Fibroblast of pulmonary artery (primary cell): ENCODE results near the gene TUT7.

ENCODE experiments used
- DNase-seq: peaks from one replicate; pipeline ENCODE4 v3.0.0-alpha.2; 2010; ENCODE audit warnings: low read depth
- H3K4me3 ChIP-seq: replicated peaks from 2 replicates; pipeline ENCODE4 v1.5.1; 2011; ENCODE audit warnings: low read depth, mild to moderate bottlenecking, control low read depth, low read length, moderate library complexity
- TF ChIP-seq, protein P1 (sequence below): IDR thresholded peaks from 2 replicates; pipeline ENCODE4 v1.5.1; 2011; ENCODE audit warnings: mild to moderate bottlenecking, control low read depth, low read length, inconsistent platforms; ENCODE audit errors: missing control alignments

The TUT7 gene

DNA sequence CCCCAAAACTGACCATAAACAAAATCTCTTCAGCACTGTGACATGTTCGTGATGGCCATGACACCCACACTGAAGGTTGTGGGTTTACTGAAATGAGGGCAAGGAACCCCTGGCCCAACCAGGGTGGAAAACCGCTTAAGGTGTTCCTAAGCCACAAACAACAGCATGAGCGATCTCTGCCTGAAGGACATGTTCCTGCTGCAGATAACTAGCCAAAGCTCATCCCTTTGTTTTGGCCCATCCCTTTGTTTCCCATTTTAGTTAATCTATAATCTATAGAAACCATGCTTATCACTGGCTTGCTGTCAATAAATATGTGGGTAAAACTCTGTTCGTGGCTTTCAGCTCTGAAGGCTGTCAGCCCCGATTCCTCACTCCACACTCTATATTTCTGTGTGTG lies 21.8 kb upstream of the TUT7 start:
- DNase-seq: no peak
- no peak overlapping the region for H3K4me3 ChIP-seq
- TF ChIP-seq, protein P1, sequence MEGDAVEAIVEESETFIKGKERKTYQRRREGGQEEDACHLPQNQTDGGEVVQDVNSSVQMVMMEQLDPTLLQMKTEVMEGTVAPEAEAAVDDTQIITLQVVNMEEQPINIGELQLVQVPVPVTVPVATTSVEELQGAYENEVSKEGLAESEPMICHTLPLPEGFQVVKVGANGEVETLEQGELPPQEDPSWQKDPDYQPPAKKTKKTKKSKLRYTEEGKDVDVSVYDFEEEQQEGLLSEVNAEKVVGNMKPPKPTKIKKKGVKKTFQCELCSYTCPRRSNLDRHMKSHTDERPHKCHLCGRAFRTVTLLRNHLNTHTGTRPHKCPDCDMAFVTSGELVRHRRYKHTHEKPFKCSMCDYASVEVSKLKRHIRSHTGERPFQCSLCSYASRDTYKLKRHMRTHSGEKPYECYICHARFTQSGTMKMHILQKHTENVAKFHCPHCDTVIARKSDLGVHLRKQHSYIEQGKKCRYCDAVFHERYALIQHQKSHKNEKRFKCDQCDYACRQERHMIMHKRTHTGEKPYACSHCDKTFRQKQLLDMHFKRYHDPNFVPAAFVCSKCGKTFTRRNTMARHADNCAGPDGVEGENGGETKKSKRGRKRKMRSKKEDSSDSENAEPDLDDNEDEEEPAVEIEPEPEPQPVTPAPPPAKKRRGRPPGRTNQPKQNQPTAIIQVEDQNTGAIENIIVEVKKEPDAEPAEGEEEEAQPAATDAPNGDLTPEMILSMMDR: no peak

DNA sequence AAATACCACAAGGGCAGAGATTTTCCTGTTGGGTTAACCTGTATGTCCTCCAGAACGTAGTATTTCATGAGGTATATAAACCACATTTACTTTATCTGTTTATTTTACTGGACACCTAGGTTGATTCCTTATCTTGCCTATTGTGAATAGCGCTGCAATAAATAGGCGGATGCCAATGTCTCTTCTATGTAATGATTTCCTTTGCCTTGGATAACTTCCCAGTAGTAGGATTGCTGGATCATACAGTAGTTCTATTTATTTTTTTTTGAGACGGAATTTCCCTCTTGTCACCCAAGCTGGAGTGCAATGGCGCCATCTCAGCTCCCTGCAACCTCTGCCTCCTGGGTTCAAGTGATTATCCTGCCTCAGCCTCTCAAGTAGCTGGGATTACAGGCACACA lies 15.6 kb upstream of the TUT7 start:
- no peak overlapping the region for H3K4me3 ChIP-seq
- peak; percentile 70 for DNase-seq
- TF ChIP-seq, protein P1: no peak

DNA sequence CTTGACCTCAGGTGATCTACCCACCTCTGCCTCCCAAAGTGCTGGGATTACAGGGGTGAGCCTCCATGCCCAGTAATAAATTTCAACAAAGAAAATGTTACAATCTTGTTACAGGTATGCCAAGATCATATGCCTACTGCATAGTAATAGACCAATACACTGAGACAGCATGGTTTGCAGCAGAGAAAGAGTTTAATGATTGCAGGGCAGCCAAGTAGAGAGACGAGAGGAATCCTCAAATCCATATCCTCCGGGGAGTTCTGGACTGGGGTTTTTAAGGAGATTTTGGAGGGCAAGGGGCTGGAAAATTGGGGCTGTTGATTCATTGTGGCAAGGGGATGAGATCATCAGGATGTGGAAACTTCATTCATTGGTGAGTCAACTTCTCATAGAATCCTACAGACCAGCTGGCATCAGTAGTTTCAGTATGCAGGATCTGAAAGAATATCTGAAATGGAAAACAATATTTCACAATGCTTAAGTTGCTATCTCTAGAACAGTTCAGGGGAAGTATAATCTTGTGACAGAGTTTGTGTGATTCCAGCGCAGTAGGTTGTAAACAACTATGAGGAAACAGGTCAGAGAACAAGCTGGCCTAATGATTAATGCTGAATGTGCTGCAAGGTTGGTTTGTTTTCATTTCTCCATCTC lies 14.8 kb upstream of the TUT7 start:
- no peak overlapping the region for H3K4me3 ChIP-seq
- TF ChIP-seq, protein P1: no peak
- peak; percentile 98 for DNase-seq

DNA sequence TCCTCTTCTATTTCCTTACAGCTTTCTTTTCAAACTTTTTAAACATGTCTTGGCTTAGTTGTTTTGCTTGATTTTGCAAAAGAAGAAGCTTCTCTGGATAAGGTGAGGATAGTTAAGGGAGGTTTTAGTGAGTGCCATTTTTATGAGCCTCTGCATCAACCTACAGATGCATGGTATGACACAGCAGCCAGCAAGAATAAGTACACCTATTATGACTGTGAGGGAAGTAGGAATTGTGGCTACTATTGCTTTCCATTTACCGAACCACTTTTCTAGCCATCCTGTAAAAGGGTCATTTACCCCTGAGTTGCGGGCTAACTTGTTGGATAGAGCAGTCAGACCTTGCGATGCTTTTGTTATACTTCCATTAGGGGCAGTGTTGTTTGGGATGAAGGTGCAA lies 7.0 kb upstream of the TUT7 start:
- TF ChIP-seq, protein P1: no peak
- no peak overlapping the region for H3K4me3 ChIP-seq
- DNase-seq: no peak

DNA sequence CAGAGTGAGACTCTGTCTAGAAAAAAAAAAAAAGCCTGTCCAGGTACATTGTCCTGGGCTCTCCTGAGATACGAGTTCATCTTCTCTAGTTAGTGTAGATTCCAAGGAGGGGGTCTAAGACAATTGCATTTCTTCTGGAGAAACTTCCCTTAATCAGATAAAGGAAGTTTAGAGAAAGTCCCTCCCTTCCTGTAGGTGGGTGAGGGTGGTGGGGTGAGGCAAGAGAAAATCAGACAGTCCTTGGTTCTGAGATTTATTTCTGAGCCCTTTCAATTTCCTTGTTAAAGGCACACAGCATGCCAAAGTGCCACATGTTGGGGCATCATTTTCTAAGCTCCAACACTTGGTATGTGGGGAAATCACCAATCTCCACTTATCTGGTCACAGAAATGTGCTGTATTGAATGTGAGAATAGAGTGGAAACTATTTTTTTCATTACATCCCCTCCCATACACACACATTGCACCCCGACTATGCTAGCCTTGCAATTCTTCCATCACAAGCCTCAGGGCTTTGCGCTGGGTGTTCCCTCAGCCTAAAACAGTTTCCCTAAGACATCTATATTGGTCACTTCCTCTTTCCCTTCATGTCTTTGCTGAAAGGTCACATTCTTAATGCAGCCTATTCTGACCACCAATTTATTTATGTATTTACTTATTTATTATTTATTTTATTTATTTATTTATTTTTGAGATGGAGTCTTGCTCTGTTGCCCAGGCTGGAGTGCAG lies 5.1 kb upstream of the TUT7 start:
- no peak overlapping the region for H3K4me3 ChIP-seq
- TF ChIP-seq, protein P1: no peak
- no peak for DNase-seq

DNA sequence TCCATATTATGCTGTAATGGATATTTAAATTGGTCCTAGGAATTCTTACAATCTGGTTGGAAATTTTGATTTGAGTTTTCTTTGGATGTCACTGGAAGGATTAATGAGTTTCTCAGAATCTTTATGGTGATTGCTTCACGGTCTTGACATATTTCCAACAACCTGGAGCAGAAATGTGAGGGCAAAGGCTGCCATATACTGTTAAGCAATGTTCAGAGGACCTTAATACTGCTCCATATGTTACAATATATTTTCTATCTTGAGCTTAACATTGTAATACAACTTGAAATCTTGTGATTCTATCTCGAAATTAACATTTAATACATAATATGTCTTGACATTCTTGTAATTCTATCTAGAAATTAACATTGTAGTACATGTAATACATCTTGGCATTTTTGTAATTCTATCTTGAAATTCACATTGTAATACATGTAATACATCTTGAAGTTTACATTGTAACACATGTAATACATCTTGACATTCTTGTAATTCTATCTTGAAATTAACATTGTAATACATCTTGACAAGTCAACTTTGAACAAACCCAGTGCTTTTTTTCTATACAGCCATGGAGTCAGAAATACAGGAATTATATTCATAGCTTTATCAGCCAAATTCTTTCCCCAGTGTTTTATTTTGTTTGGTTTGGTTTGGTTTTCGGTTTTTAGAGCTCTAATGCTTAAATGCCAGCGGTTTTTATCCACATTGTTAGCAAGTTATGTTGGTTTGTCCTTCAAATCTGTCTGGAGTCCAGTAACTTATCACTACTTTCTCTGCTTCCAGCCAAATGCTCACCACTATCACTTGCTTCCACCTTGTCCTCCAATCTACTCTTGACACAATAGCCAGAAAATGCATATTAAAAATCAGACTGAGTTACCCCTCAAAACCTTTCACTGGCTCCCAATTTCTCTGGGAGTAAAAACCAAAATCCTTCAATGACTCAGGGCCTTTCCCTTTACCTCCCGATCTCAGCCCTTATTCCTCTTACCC lies 3.0 kb upstream of the TUT7 start:
- no peak for DNase-seq
- no peak overlapping the region for H3K4me3 ChIP-seq
- TF ChIP-seq, protein P1: no peak
